ENCODE measurements around the gene WDR36.

Gene WDR36

DNA sequence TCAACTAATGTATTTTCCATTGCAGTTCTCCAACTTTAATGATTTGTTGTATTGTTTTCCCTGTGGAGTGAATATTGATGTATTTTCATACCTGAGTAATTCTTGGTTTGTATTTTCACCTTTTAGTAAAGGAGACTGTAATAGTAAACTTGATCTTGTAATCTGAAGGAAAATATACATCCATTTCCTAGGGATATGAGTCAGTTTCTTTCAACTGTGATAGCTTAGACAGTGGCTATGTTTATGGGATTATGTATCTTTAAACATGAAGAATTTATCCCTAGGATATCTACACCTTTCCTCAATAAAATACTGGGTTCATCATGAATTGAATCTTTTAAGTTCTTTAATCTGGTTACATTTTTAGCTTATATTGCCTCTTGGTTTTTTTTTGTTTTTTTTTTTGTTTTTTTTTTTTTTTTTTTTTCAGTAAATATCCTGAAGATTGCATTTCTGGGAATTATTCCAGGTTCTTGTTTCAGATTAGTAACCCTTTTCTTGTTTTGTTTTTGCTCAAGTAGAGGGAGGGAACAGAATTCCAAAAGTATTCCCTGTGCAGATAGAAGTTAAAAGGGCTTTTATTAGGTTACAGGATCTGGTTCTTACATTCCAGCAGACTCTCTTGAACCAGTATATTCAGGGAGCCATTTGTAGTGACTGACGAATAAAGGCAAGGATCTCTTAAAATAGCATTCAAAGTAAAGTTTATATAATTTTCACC is 7.1 kb downstream of the WDR36 start:
- DNase-seq (ENCODE audit: low read depth in 1 of 2, low spot score in 1 of 2), result no peak

DNA sequence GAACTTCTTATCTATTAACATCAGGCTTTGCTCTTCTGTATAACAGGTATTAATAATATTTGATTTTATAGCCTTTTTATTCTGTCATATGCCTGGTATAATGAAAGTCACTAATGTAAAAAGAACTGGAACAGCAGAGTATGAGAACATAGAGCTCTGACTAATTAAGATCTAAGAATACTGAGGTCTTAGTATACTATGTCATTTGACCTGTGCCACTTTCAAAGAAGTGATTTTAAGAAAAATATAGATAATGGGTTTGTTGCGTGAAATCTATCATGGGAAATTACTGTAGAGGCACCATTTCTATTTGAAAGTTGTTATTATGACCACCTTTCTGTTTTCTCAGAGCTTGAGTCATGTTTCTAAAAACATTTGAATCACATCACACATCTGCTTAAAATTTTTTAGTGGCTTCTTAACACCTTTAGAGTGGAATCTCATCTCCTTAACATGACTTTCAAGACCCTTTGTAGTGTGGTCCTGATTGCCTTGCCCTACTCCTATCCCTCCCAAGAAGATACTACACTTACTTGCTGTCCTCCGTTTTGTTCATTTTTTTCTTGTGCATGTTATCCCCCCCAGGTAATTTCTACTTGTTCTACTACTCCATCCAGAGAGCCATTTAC is 14.3 kb downstream of the WDR36 start:
- no peak for DNase-seq (ENCODE audit: low read depth in 1 of 2, low spot score in 1 of 2)

DNA sequence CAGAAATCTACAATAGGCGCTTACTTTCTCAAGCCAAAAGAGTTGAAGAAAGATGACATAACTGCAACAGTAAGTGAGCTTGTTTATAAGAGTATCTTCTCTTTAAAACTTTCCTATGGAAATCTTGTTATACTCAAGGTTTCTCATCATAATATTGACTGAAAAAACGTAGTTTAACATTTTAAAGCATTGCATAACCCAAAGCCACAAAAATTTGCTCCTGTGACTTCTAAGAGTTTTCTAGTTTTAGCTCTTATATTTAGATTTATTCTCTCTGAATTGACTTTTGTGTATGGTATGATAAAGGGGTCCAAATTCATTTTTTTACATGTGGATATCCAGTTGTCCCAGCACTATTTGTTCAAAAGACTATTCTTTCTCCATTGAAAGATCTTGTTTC is 15.2 kb downstream of the WDR36 start:
- no peak for DNase-seq (ENCODE audit: low read depth in 1 of 2, low spot score in 1 of 2)

- DNase-seq (ENCODE audit: low read depth in 1 of 2, low spot score in 1 of 2), result no peak
Observed at GRCh38 chr5:111111956-111112355, 19.8 kb downstream of the WDR36 start.

GRCh38 chr5:111113678-111114077 is 21.5 kb downstream of the WDR36 start:
- DNase-seq (ENCODE audit: low read depth in 1 of 2, low spot score in 1 of 2), result no peak

DNA sequence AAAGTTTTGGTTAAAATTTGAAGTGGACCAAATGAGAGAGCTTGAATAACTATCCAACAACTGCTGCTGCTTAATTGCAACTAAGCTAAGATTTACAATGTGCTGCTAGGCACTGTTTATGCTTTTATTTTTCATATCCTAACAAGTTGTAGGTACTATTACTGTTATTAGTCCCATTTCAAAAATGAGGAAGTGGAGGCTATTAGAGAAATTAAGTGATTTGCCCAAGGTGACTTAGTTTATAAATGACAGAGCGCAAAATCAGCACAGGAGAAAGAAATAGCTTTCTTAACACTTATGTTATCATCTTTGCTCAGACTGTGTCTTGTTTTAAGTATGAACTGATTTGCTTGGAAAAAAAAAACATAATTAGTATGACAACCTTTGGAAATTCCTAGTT is 23.1 kb downstream of the WDR36 start:
- DNase-seq (ENCODE audit: low read depth in 1 of 2, low spot score in 1 of 2), result no peak

DNA sequence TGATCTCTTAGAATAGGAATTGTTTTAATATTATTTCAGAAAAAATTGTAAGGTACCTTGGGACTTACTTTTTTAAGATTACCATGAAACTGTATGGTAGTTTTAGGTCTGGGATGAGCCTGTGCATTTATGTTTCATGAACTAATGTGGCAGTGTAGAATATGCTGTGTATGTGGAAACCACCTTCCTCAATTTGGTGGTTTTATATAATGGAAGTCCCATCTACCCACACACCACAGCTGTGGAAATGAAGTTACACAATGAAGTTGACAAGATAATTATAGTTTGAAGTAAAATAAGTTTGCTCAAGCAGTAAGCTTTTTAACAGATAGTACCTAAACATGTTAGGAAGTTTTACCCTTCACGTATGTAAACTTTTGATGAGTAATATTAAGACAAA is 24.4 kb downstream of the WDR36 start:
- DNase-seq (ENCODE audit: low read depth in 1 of 2, low spot score in 1 of 2), result no peak

- no peak for DNase-seq (ENCODE audit: low read depth in 1 of 2, low spot score in 1 of 2)
Observed at GRCh38 chr5:111117136-111117535, 25.0 kb downstream of the WDR36 start.

DNA sequence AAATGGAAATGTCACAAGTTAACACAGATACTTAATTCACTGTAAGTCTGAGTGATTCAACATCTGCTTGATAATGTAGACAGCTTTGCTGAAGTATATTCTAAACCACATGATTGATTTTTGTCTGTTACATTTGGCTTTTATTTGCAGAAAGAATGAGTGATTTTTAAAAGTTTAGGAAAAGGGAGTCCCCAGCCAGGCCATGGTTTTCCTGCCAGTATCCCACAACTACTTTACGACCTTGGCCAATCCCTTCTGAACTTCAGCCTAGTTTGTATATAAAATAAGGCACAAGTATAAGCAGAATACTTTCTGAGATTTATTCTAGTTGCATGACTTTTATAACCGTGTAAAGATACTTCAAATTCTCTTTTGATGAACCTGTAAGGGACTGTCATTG is 27.1 kb downstream of the WDR36 start:
- DNase-seq (ENCODE audit: low read depth in 1 of 2, low spot score in 1 of 2), result no peak

DNA sequence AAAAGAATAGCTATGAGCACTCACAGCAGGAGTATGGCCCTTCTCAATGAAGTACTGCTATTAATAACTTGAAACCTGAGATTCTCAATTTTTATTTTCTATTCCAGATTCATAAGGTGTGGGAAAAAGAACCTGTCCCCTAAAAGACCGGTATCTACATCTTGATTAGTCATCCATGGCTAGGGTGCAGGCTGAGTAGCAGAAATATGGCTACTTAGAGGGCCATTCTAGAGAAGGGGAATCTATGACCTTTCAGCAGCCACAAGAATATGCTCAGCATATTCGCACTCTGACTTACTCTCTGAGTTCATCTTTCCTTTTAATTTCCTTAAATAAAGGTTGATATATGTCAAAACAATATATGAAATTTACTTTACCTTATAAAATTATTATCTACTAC is 27.7 kb downstream of the WDR36 start:
- no peak for DNase-seq (ENCODE audit: low read depth in 1 of 2, low spot score in 1 of 2)

GRCh38 chr5:111120911-111121310 is 28.8 kb downstream of the WDR36 start:
- DNase-seq (ENCODE audit: low read depth in 1 of 2, low spot score in 1 of 2), result no peak

GRCh38 chr5:111121926-111122325 is 29.8 kb downstream of the WDR36 start:
- DNase-seq (ENCODE audit: low read depth in 1 of 2, low spot score in 1 of 2), result no peak

DNA sequence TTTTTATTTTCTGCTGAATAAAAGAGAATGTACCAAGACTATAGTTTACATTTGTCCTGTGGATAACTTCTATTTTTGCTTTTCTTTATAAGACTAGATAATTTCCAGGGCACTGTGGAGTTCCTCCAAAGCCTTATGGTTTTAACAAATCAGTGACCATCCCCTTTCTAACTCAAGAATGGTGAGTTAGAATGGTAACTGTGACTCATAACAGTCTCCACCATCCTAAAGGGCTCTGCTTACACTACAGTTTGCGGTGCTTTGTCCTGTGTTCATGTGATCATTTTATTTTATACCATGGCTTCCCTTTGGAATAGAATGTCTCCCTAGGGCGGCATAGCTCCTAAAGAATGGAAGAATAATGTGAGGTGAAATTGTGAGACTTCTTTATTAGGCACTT is 30.2 kb downstream of the WDR36 start:
- DNase-seq (ENCODE audit: low read depth in 1 of 2, low spot score in 1 of 2), result no peak

DNA sequence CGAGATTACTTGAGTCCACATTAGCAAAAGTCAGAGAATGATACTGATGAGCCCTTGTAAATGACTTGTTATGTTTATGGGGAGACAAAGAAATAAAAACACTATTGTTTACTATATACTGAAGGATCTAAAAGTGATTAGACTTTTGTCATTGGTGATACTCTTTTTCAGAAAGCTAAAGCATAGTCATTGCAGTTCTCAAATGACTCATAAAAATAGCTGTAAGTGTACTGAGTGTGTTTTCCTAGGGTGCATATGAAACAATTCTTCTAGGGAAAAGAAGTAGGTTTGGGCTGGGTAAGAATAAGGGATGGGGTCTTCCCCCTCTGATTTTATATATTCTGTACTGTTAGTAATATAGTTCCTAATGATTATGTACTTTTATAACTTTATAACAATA is 32.6 kb downstream of the WDR36 start:
- DNase-seq (ENCODE audit: low read depth in 1 of 2, low spot score in 1 of 2), result no peak

- DNase-seq (ENCODE audit: low read depth in 1 of 2, low spot score in 1 of 2), result no peak
Observed at GRCh38 chr5:111126896-111127295, 34.7 kb downstream of the WDR36 start.

- DNase-seq (ENCODE audit: low read depth in 1 of 2, low spot score in 1 of 2), result no peak
Observed at GRCh38 chr5:111127453-111128195, 35.5 kb downstream of the WDR36 start.

GRCh38 chr5:111129938-111130337 is 37.8 kb downstream of the WDR36 start:
- no peak for DNase-seq (ENCODE audit: low read depth in 1 of 2, low spot score in 1 of 2)

GRCh38 chr5:111131356-111131755 is 39.2 kb downstream of the WDR36 start:
- DNase-seq (ENCODE audit: low read depth in 1 of 2, low spot score in 1 of 2), result no peak

DNA sequence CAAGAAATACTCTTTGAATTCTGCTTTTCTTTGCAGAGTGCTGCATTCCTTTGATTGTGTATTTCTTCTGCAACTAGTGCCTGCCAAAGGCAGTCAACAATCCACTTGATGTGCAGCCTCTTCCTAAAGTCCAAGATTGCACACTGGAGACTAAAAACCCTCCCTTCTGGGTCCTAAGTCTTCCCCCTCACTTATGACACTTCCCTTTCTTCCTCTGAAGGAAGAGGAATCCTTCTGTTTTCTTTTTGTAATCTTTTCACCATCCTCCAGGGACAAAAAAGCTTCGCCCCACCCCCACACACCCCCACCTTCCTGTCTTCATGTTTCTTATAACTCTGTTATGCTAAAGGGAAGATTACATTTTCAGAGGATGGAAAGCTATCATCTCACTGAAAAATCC is 39.9 kb downstream of the WDR36 start:
- no peak for DNase-seq (ENCODE audit: low read depth in 1 of 2, low spot score in 1 of 2)

GRCh38 chr5:111132731-111133435 is 40.7 kb downstream of the WDR36 start:
- DNase-seq (ENCODE audit: low read depth in 1 of 2, low spot score in 1 of 2), result no peak

DNA sequence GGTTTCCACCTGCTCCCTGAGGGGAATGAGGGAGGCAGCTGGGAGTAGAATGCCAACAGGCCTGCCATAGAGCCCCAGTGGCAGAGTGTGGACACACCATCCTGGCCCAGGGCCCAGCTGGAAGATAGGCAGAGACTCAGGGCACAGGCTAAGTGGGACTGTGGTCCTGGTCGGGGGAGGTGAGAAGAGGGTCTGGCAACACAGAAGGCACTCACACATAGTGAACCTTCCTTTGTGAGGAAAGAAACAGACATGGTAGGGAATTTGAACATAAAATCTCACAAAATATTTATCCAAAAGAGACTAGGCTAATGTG is 41.2 kb downstream of the WDR36 start:
- DNase-seq (ENCODE audit: low read depth in 1 of 2, low spot score in 1 of 2), result no peak

DNA sequence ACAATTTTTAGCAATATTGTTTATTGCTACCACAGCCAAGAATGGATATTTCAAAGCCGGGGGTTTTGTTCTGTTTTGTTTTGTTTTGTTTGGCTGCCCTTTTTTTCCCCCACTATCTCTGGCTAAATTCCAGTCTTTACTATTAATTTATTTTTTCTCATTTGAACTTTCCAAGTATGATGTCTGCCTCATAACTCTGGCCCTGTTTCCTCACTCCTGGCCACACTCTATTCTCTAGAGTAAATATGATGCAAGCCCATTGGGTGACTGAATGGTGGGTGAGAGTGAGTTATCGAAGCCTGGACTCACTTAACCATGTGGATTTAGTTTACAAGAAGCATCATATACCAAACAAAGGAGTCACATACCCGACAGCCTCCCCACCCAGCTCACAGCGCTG is 41.9 kb downstream of the WDR36 start:
- no peak for DNase-seq (ENCODE audit: low read depth in 1 of 2, low spot score in 1 of 2)
